ENCODE data around the gene ATAD3B.
"Not testable (repeated sequence)": the region's sequence is repeated elsewhere in the genome, so short reads cannot be mapped to it uniquely, and the experiment has no call there.

ATAD3B gene

DNA sequence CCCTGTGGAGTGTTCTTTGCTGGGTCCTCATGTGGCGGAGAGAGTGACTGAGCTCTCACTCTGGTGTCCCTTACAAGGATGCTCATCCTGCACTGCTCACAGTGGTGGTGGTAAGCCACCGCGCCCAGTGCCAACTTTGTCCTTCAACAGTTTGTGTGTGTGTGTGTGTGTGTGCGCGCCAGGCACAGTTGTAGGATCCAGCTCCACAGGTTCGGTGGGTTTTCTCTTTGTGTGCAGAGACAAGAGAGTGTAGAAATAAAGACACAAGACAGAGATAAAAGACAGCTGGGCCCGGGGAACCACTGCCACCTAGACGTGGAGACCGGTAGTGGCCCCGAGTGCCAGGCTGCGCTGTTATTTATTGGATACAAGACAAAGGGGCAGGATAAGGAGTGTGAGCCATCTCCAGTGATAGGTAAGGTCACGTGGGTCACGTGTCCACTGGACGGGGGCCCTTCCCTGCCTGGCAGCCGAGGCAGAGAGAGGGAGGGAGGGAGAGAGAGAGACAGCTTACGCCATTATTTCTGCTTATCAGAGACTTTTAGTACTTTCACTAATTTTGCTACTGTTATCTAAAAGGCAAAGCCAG is 33.3 kb downstream of the ATAD3B start:
- not testable (repeated sequence) for H3K36me3 ChIP-seq (ENCODE audit: control insufficient read depth in 2 of 2, insufficient read depth in 1 of 2, low read length in 2 of 2); H3K9me3 ChIP-seq (ENCODE audit: control insufficient read depth, insufficient read depth, low read depth, low read length); H3K4me3 ChIP-seq (ENCODE audit: low read depth, low read length); H3K4me1 ChIP-seq (ENCODE audit: control insufficient read depth, insufficient read depth, low read length); H3K27ac ChIP-seq (ENCODE audit: extremely low read depth, low read depth, low read length)
- POLR2A ChIA-PET: interaction anchor here (0.8 to 1.7 kb wide), 4 partner anchors 104 to 170 kb away, joined by 3 to 7 read pairs (median 4); partner anchors contain the start of gene CCNL2
- CTCF ChIA-PET: interaction anchor here (0.6 to 1.6 kb wide), 9 partner anchors 11 to 395 kb away, joined by 3 to 9 read pairs (median 4); no protein-coding TSS in a partner anchor
- TF ChIP-seq ZNF610 (tag by site-specific recombination; IDR thresholded peaks at IDR 0.05; ENCODE audit: borderline replicate concordance) (0 out of 2 replicates have a peak, but pooled peaks have one; percentile 20), SP3 (tag by site-specific recombination; IDR thresholded peaks at IDR 0.05) (peak; percentile 23; the same call in 1 of the 2 replicates), ZNF561 (tag by site-specific recombination; IDR thresholded peaks at IDR 0.05; ENCODE audit: borderline replicate concordance) (0 out of 2 replicates have a peak, but pooled peaks have one; percentile 30), GLIS1 (tag by site-specific recombination; IDR thresholded peaks at IDR 0.05) (0 out of 2 replicates have a peak, but pooled peaks have one; percentile 37), ZNF501 (tag by site-specific recombination; IDR thresholded peaks at IDR 0.05) (peak; percentile 64; the same call in 1 of the 2 replicates), ZNF629 (tag by site-specific recombination; IDR thresholded peaks at IDR 0.05) (peak; percentile 55; the same call in 1 of the 2 replicates), ZNF600 (tag by site-specific recombination; IDR thresholded peaks at IDR 0.05) (peak; percentile 77), ZXDB (tag by site-specific recombination; IDR thresholded peaks at IDR 0.05) (peak; percentile 65; the same call in 1 of the 2 replicates), ZEB2 (tag by site-specific recombination; IDR thresholded peaks at IDR 0.05) (peak; percentile 89), ZBTB20 (tag by site-specific recombination; IDR thresholded peaks at IDR 0.05) (peak; percentile 31; the same call in 1 of the 2 replicates), SP7 (tag by site-specific recombination; IDR thresholded peaks at IDR 0.05) (peak; percentile 66; the same call in 1 of the 2 replicates), ZNF366 (tag by site-specific recombination; conservative IDR thresholded peaks at IDR 0.05) (peak; percentile 89), SCRT1 (tag by site-specific recombination; IDR thresholded peaks at IDR 0.05; ENCODE audit: borderline replicate concordance) (peak; percentile 92), ZNF341 (tag by site-specific recombination; IDR thresholded peaks at IDR 0.05; ENCODE audit: low read depth) (peak; percentile 38; the same call in 1 of the 2 replicates), ZNF324 (tag by site-specific recombination; IDR thresholded peaks at IDR 0.05) (0 out of 2 replicates have a peak, but pooled peaks have one; percentile 55), ZFP69B (tag by site-specific recombination; IDR thresholded peaks at IDR 0.05) (peak; percentile 35; the same call in 1 of the 2 replicates), ZNF335 (tag by site-specific recombination; conservative IDR thresholded peaks at IDR 0.05) (peak; percentile 47; the same call in 1 of the 2 replicates), ZNF391 (tag by site-specific recombination; IDR thresholded peaks at IDR 0.05; ENCODE audit: borderline replicate concordance, low read depth) (0 out of 2 replicates have a peak, but pooled peaks have one; percentile 37), BCL11B (tag by site-specific recombination; IDR thresholded peaks at IDR 0.05; ENCODE audit: low read depth) (peak; percentile 44; the same call in 1 of the 2 replicates), BCL11A (tag by site-specific recombination; IDR thresholded peaks at IDR 0.05; ENCODE audit: low read depth) (peak; percentile 68; the same call in 1 of the 2 replicates), ZNF654 (tag by site-specific recombination; IDR thresholded peaks at IDR 0.05; ENCODE audit: low read depth) (peak; percentile 45)
- TF ChIP-seq, protein P1, sequence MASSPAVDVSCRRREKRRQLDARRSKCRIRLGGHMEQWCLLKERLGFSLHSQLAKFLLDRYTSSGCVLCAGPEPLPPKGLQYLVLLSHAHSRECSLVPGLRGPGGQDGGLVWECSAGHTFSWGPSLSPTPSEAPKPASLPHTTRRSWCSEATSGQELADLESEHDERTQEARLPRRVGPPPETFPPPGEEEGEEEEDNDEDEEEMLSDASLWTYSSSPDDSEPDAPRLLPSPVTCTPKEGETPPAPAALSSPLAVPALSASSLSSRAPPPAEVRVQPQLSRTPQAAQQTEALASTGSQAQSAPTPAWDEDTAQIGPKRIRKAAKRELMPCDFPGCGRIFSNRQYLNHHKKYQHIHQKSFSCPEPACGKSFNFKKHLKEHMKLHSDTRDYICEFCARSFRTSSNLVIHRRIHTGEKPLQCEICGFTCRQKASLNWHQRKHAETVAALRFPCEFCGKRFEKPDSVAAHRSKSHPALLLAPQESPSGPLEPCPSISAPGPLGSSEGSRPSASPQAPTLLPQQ (tag by site-specific recombination; IDR thresholded peaks at IDR 0.05): 0 out of 2 replicates have a peak, but pooled peaks have one; percentile 41
- TF ChIP-seq, protein P2, sequence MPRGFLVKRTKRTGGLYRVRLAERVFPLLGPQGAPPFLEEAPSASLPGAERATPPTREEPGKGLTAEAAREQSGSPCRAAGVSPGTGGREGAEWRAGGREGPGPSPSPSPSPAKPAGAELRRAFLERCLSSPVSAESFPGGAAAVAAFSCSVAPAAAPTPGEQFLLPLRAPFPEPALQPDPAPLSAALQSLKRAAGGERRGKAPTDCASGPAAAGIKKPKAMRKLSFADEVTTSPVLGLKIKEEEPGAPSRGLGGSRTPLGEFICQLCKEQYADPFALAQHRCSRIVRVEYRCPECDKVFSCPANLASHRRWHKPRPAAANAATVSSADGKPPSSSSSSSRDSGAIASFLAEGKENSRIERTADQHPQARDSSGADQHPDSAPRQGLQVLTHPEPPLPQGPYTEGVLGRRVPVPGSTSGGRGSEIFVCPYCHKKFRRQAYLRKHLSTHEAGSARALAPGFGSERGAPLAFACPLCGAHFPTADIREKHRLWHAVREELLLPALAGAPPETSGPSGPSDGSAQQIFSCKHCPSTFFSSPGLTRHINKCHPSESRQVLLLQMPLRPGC (tag by site-specific recombination; IDR thresholded peaks at IDR 0.05): 0 out of 2 replicates have a peak, but pooled peaks have one; percentile 15
- TF ChIP-seq, protein P3, sequence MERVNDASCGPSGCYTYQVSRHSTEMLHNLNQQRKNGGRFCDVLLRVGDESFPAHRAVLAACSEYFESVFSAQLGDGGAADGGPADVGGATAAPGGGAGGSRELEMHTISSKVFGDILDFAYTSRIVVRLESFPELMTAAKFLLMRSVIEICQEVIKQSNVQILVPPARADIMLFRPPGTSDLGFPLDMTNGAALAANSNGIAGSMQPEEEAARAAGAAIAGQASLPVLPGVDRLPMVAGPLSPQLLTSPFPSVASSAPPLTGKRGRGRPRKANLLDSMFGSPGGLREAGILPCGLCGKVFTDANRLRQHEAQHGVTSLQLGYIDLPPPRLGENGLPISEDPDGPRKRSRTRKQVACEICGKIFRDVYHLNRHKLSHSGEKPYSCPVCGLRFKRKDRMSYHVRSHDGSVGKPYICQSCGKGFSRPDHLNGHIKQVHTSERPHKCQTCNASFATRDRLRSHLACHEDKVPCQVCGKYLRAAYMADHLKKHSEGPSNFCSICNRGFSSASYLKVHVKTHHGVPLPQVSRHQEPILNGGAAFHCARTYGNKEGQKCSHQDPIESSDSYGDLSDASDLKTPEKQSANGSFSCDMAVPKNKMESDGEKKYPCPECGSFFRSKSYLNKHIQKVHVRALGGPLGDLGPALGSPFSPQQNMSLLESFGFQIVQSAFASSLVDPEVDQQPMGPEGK (tag by site-specific recombination; IDR thresholded peaks at IDR 0.05): peak; percentile 77
- TF ChIP-seq, protein P4, sequence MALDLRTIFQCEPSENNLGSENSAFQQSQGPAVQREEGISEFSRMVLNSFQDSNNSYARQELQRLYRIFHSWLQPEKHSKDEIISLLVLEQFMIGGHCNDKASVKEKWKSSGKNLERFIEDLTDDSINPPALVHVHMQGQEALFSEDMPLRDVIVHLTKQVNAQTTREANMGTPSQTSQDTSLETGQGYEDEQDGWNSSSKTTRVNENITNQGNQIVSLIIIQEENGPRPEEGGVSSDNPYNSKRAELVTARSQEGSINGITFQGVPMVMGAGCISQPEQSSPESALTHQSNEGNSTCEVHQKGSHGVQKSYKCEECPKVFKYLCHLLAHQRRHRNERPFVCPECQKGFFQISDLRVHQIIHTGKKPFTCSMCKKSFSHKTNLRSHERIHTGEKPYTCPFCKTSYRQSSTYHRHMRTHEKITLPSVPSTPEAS (tag by site-specific recombination; IDR thresholded peaks at IDR 0.05): peak; percentile 87
- TF ChIP-seq, protein P5, sequence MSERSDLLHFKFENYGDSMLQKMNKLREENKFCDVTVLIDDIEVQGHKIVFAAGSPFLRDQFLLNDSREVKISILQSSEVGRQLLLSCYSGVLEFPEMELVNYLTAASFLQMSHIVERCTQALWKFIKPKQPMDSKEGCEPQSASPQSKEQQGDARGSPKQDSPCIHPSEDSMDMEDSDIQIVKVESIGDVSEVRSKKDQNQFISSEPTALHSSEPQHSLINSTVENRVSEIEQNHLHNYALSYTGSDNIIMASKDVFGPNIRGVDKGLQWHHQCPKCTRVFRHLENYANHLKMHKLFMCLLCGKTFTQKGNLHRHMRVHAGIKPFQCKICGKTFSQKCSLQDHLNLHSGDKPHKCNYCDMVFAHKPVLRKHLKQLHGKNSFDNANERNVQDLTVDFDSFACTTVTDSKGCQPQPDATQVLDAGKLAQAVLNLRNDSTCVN (tag by site-specific recombination; optimal IDR thresholded peaks at IDR 0.05): peak; percentile 20
- TF ChIP-seq, protein P6, sequence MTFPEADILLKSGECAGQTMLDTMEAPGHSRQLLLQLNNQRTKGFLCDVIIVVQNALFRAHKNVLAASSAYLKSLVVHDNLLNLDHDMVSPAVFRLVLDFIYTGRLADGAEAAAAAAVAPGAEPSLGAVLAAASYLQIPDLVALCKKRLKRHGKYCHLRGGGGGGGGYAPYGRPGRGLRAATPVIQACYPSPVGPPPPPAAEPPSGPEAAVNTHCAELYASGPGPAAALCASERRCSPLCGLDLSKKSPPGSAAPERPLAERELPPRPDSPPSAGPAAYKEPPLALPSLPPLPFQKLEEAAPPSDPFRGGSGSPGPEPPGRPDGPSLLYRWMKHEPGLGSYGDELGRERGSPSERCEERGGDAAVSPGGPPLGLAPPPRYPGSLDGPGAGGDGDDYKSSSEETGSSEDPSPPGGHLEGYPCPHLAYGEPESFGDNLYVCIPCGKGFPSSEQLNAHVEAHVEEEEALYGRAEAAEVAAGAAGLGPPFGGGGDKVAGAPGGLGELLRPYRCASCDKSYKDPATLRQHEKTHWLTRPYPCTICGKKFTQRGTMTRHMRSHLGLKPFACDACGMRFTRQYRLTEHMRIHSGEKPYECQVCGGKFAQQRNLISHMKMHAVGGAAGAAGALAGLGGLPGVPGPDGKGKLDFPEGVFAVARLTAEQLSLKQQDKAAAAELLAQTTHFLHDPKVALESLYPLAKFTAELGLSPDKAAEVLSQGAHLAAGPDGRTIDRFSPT (tag by site-specific recombination; IDR thresholded peaks at IDR 0.05): peak; percentile 39; the same call in 1 of the 2 replicates

Measured in HEK293 (cell line).